Measurements from ENCODE around the gene CAPZA2.

- TF ChIP-seq CTCF (IDR thresholded peaks at IDR 0.05) (no peak), ZFX (IDR thresholded peaks at IDR 0.05; ENCODE audit: borderline replicate concordance) (no peak)
Measured at GRCh38 chr7:116854132-116854531, 8.3 kb upstream of the CAPZA2 start.

Measured in 22Rv1 (cell line).